ENCODE measurements around the gene ACIN1. TPM values are rescaled to one million over a fixed set of nuclear protein-coding genes. Genes with fewer than 3 reads are reported as not detected.

Gene ACIN1
- total RNA-seq, 2 experiments from 2014 or later = 160 to 215 TPM

DNA sequence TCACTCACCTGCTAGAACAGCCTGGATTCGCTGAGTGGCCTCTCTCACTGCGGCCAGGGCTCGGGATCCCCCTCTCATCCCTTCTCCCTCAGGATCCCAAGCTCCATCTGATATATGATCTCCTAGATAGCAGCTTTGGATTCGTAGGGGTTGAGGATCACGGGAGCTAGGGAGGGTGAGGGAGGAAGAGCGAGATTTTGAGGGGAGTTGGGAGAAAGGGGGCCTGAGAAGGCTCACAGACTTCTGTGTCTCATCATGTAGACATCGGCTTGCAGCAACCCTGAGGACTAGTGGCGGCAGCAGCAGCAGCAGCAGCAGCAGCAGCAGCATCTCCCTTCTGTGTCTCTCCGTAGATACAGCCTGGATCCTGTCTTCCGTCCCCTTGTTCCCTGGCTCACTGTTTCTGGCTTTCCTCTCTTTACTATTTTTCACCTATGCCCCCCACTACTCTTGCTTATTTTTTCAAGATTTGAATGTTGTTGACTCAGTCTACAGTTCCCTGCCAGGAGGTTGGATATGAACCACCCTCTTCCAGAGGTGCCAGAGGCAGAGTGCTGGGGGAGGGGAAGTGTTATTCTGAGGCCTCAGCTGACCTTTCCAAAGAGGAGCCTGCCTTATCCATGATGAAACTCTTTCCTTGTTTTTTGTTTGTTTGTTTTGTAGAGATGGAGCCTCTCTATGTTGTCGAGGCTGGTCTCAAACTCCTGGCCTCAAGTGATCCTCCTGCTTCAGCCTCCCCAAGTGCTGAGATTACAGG, 9.8 kb upstream of the ACIN1 start, which contains the start of gene CIROP:
TSS of gene CIROP (minus strand) at position 399 of the 757 bp plus-strand sequence. CDS start at position 330, 69 bp downstream.
- POLR2A ChIA-PET = interaction anchor here (0.6 kb wide), 1 partner anchor 12 kb away, joined by 4 read pairs; no protein-coding TSS in a partner anchor
- intact Hi-C loops (cut with DNase I, micrococcal nuclease) = no loop called here

DNA sequence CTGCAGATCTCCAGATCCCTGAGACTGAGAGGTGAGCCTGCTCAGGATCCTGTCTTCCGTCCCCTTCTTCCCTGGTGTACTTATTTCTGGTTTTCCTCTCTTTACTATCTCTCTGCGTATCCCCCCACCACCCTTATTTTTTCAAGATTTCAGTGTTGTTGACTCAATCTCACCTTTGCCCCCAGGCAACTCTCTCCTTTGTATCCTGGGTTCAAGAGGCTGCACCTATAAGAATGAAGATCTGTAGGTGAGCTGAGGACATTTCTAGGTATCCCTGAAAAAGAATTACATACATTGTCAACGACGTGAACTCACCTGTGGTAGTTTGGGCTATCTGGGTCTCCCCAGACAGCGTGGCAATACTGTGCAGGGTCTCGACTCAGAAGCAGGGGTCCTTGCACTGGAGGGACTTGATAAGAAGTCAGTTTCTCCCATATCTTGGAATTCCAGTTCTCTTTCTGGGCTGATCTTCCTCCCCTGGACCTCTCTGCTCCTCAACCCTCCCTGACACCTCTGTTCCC, 9.2 kb upstream of the ACIN1 start:
- no peak overlapping the region for H3K4me3 Mint-ChIP-seq
- H3K4me1 Mint-ChIP-seq = peaks cover under 1% of the 10 kb centered on the region
- no peaks in the 10 kb centered on the region for H3K9me3 Mint-ChIP-seq (ENCODE audit: low read depth)
- ChIA-PET POLR2A (interaction anchor here (0.6 kb wide), 1 partner anchor 12 kb away, joined by 4 read pairs; no protein-coding TSS in a partner anchor), CTCF (interaction anchor here (0.7 to 1.1 kb wide), 3 partner anchors 18 to 35 kb away, joined by 3 to 5 read pairs (median 3); no protein-coding TSS in a partner anchor)
- DNase-seq (no peak), ATAC-seq (no peak)
- no peak overlapping the region for H3K27ac Mint-ChIP-seq
- intact Hi-C loops (cut with DNase I, micrococcal nuclease) = no loop called here
- peaks cover 1% of the 10 kb centered on the region for H3K36me3 Mint-ChIP-seq (ENCODE audit: low read depth)
- H3K27me3 Mint-ChIP-seq = no peaks in the 10 kb centered on the region

More for the DNA sequence above, 9.8 kb upstream of the ACIN1 start, which contains the start of gene CIROP:
- H3K27me3 Mint-ChIP-seq = no peaks in the 10 kb centered on the region
- no peaks in the 10 kb centered on the region for H3K9me3 Mint-ChIP-seq (ENCODE audit: low read depth)
- CTCF ChIA-PET = interaction anchor here (0.8 to 1.1 kb wide), 2 partner anchors 27 to 36 kb away, joined by 3 to 5 read pairs; no protein-coding TSS in a partner anchor
- ATAC-seq = no peak
- no peak for DNase-seq
- H3K36me3 Mint-ChIP-seq (ENCODE audit: low read depth) = no peaks in the 10 kb centered on the region
- no peaks in the 10 kb centered on the region for H3K4me1 Mint-ChIP-seq
- H3K4me3 Mint-ChIP-seq = no peak within 1 kb of the TSS
- no peak within 1 kb of the TSS for H3K27ac Mint-ChIP-seq

DNA sequence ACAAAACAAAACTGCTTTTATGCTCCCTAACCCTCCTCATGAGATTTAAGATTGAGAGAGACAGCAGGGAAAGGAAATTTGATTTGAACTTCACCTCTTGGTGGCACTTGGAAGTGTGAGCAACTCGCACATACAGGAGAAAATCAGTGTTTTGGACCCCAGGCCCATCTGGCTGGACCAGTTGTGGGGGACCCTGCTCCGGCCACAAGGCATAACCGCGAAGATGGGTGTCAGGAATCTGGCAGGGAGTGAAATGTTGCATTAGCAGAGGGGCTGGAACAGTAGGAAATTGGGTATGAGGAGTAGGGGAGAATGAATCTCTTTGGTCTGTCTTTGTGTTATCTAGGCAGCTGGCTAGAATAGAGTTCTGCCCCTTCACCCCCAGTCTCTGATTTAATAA, 8.6 kb upstream of the ACIN1 start:
- ChIA-PET CTCF (interaction anchor here (0.7 to 1.1 kb wide), 3 partner anchors 18 to 35 kb away, joined by 3 to 5 read pairs (median 3); no protein-coding TSS in a partner anchor), POLR2A (no interaction called here)
- no peaks in the 10 kb centered on the region for H3K9me3 Mint-ChIP-seq (ENCODE audit: low read depth)
- H3K36me3 Mint-ChIP-seq (ENCODE audit: low read depth) = peaks cover 6% of the 10 kb centered on the region
- DNase-seq (no peak), ATAC-seq (no peak)
- H3K27me3 Mint-ChIP-seq = no peaks in the 10 kb centered on the region
- H3K4me1 Mint-ChIP-seq = peaks cover 2% of the 10 kb centered on the region
- H3K4me3 Mint-ChIP-seq = no peak overlapping the region
- intact Hi-C loops (cut with DNase I, micrococcal nuclease) = no loop called here
- H3K27ac Mint-ChIP-seq = no peak overlapping the region

DNA sequence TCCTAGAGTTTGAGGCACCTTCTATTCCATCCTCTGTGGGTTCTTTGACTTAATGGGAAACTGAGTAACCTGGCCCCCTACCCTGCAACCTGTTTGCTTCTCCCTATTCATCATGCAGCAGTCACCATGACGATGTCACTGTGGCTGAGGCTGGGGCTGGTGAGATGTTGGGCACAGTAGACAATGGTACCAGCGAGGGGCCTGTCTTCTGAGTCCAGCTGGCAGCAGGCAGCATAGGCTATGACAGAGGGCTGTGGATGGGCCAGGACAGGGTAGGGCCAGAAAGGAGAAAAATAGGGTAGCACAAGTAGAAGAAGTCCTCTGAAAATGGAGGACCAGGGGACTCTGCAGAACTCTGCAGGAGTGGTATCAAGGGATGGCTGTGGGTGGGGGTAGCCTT, 7.9 kb upstream of the ACIN1 start:
- ChIA-PET CTCF (interaction anchor here (0.9 to 1.5 kb wide), 3 partner anchors 10 to 116 kb away, joined by 3 to 4 read pairs (median 3); no protein-coding TSS in a partner anchor), POLR2A (interaction anchor here (0.5 kb wide), 1 partner anchor 108 kb away, joined by 3 read pairs; no protein-coding TSS in a partner anchor)
- ATAC-seq (no peak), DNase-seq (no peak)
- Mint-ChIP-seq H3K27ac (no peak overlapping the region), H3K4me3 (no peak overlapping the region), H3K27me3 (no peaks in the 10 kb centered on the region), H3K9me3 (ENCODE audit: low read depth) (no peaks in the 10 kb centered on the region), H3K36me3 (ENCODE audit: low read depth) (peaks cover 13% of the 10 kb centered on the region), H3K4me1 (peaks cover 3% of the 10 kb centered on the region)
- intact Hi-C loops (cut with DNase I, micrococcal nuclease) = no loop called here

DNA sequence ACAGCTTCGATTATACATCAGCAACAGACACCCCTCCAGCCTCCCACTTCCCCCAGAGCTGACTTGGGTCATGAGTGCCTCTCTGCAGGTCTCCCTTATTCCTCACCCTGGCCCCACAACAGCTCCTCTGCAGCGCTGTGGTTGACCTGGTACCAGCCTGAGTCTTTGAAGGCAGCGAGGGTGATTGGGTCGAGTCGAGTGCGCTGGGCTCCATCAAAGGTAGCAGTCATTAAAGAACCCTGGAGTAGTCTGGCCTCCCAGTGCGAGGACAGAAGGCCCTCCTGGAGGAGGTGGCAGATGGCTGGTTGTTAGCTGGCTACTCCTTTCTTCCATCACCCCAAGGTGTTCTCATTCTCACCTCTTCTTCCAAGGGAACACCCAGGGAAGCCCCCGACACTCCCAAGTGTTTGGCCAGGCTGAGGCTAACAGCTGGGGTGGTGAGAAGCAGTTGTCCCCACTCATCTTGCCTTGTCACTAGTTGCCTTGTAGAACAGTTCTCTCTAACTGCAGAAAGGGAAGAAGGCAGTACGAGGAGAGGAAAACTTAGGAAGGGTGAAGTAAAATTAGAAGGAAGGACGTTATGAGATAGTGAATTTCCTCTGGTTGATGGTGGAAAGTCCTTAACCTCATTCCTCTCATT, 7.2 kb upstream of the ACIN1 start:
- ATAC-seq (no peak), DNase-seq (no peak)
- peaks cover 10% of the 10 kb centered on the region for H3K4me1 Mint-ChIP-seq
- H3K9me3 Mint-ChIP-seq (ENCODE audit: low read depth) = no peaks in the 10 kb centered on the region
- H3K4me3 Mint-ChIP-seq = no peak overlapping the region
- intact Hi-C loops (cut with DNase I, micrococcal nuclease) = no loop called here
- CTCF ChIA-PET = interaction anchor here (0.9 to 1.9 kb wide), 6 partner anchors 11 to 116 kb away, joined by 3 to 8 read pairs (median 4); no protein-coding TSS in a partner anchor
- no peak overlapping the region for H3K27ac Mint-ChIP-seq
- H3K27me3 Mint-ChIP-seq = no peaks in the 10 kb centered on the region
- POLR2A ChIA-PET = interaction anchor here (0.5 kb wide), 1 partner anchor 107 kb away, joined by 3 read pairs; no protein-coding TSS in a partner anchor
- H3K36me3 Mint-ChIP-seq (ENCODE audit: low read depth) = peaks cover 20% of the 10 kb centered on the region

DNA sequence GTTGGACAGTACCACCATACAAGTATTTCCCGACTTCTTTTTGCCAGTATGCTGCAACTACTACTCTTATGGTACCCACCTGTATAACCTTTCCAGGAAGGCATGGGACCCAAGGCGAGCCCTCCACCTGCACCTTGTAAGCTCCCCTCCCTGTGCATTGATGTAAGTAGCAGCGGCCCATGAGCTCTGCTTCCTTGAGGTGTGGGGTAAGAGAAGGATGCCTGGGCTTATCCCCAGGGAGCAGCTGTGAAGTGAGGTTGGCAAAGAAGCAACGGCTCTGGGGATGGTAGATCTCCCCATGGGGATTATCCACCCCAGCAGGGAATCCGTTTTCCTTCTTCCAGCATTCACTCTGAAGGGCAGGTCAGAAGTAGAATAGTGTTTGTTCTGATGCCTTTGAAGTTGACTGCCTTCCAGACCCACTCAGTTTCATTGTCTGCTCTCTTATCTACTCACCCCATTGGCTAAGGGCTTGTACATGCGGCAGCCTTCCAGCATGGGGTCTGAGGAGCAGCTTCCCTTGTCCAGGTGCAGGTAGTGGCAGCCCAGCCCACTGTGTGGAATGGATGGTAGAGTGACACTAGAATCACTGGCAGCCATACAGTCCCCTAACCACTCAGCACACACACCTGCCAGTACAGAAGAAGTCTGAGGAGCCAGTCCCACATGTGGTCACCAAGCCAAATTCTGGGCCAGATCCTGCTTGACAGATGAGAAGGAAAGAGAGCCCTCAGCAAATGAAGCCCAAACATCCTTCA, 6.5 kb upstream of the ACIN1 start:
- CTCF ChIA-PET = interaction anchor here (1.1 to 1.9 kb wide), 7 partner anchors 12 to 115 kb away, joined by 3 to 8 read pairs (median 3); no protein-coding TSS in a partner anchor
- no peaks in the 10 kb centered on the region for H3K27me3 Mint-ChIP-seq
- H3K36me3 Mint-ChIP-seq (ENCODE audit: low read depth) = peaks cover 27% of the 10 kb centered on the region
- no peak overlapping the region for H3K27ac Mint-ChIP-seq
- intact Hi-C loops (cut with DNase I, micrococcal nuclease) = no loop called here
- H3K4me3 Mint-ChIP-seq = no peak overlapping the region
- peaks cover 17% of the 10 kb centered on the region for H3K4me1 Mint-ChIP-seq
- DNase-seq (no peak), ATAC-seq (no peak)
- POLR2A ChIA-PET = no interaction called here
- no peaks in the 10 kb centered on the region for H3K9me3 Mint-ChIP-seq (ENCODE audit: low read depth)

DNA sequence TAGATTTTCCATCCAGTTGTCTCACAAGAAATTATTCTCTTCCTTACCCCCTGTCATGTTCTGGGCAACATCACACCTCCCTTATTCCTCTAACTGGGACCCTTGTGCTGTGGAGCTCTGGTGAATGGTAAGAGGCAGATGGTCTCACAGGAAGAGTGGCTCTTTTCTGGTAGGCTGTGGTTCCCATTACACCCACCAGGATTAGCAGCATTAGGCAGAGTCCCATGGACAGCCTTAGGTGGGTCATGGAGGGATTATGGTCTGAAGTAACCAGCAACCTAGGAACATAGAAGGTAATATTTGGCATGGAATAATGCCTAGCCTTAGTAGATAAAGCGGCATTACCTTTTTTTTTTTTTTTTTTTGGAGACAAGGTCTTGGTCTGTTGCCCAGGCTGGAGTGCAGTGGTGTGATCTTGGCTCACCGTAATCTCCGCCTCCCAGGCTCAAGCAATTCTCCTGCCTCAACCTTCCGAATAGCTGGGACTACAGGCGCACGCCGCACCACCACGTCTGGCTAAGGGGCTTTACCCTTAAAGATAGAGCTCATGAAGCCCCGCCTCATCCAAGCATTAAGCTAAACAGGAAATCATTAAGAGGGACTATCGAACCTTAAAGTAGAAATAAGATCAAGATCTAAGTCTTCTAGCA, 4.4 kb upstream of the ACIN1 start:
- ChIA-PET CTCF (interaction anchor here (0.7 to 1.4 kb wide), 7 partner anchors 10 to 88 kb away, joined by 3 to 4 read pairs (median 3); partner anchors contain the start of gene CEBPE), POLR2A (no interaction called here)
- Mint-ChIP-seq H3K4me3 (no peak overlapping the region), H3K36me3 (ENCODE audit: low read depth) (peaks cover 27% of the 10 kb centered on the region), H3K27me3 (no peaks in the 10 kb centered on the region), H3K4me1 (peaks cover 17% of the 10 kb centered on the region), H3K9me3 (ENCODE audit: low read depth) (no peaks in the 10 kb centered on the region), H3K27ac (no peak overlapping the region)
- intact Hi-C loops (cut with DNase I, micrococcal nuclease) = loop anchor here (5.0 to 10.0 kb wide), 5 partner anchors 185 to 1835 kb away; partner anchors contain the start of genes DCAF11 (in 1 of the 2), EMC9 (in 1 of the 2), HNRNPC (in 1 of the 2) and HOMEZ (in 1 of the 2)
- ATAC-seq (no peak), DNase-seq (no peak)

DNA sequence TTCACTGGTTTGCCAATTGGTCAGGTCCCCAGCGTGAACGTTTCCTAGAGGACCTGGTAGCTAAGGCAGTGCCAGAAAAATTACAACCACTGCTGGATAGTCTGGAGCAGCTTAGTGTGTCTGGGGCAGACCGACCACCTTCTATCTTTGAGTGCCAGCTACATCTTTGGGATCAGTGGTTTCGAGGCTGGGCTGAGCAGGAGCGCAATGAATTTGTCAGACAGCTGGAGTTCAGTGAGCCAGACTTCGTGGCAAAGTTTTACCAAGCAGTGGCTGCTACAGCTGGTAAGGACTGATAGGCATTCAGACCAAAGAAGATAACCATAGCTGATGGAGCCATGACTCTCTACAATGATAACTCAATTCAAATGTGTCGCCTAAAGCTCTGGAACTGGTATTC, 2.9 kb upstream of the ACIN1 start:
- no peak overlapping the region for H3K27ac Mint-ChIP-seq
- POLR2A ChIA-PET = no interaction called here

DNA sequence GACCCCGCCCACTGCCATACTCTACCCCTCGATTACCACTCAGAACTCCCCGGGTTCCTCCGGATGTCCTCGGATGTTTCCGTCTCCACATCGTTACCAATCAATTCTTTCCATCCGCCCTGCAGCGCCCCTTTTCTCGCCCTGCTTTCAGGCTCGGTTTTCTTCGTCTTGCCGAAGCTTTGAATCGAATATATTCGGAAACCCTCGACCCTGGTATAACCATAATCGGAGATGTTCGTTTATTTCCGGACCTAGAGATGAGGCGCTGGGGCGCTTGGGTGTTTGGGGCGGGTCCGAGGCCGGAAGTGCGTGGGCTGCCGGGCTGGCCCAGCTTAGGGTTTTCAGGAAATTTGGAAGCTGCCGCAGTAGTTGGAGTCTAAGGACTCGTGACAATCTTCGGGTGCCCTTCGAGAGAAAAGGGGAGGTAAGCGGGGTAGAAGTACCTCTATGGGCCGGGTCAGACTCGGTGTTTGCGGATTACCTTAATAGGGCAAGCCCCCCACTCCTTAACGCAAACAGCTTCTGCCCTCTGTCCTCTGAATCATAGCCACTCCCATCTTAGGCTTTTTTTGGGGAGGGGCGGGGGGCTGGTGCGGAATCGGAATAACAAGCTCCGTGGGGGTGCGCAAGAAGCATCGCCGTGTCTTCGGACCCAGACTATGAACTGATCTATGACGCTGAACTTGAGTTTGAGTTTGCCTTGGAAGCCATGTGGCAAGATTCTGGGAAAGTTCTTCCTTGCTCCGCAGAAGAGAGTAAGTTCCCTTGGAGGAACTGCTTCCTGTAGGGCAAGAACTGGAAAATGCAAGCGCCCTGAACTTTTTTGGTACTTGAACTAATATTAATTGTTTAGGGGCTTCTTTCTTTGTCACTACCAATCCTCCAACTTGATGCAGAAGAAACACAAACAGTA, 516 bp upstream of the ACIN1 start, which contains the start of gene C14orf119:
TSS of gene C14orf119 (plus strand) at position 310 of the 913 bp plus-strand sequence. CDS start 2,154 bp downstream, outside the sequence.
- intact Hi-C loops (cut with DNase I, micrococcal nuclease) = loop anchor here (1.0 to 10.0 kb wide), 17 partner anchors 24 to 1831 kb away; partner anchors contain the start of genes HOMEZ (in 2 of the 2), PSMB5 (in 2 of the 2), DCAF11 (in 1 of the 2) and EMC9 (in 1 of the 2)
- H3K27ac Mint-ChIP-seq = no peak within 1 kb of the TSS
- DNase-seq (peak; percentile 100), ATAC-seq (peak; percentile 93)
- no peak within 1 kb of the TSS for H3K4me3 Mint-ChIP-seq
- ChIA-PET POLR2A (interaction anchor here (0.6 to 2.1 kb wide), 19 partner anchors 10 to 1825 kb away, joined by 3 to 27 read pairs (median 8); partner anchors contain the start of genes AJUBA, DAD1, HAUS4 and HOMEZ), CTCF (interaction anchor here (0.6 to 5.1 kb wide), 35 partner anchors 10 to 1066 kb away, joined by 3 to 58 read pairs (median 4); partner anchors contain the start of genes IRF9, PRMT5, RBM23 and RNF212B)
- H3K36me3 Mint-ChIP-seq (ENCODE audit: low read depth) = peaks cover 45% of the 10 kb centered on the region
- H3K9me3 Mint-ChIP-seq (ENCODE audit: low read depth) = no peaks in the 10 kb centered on the region
- no peaks in the 10 kb centered on the region for H3K27me3 Mint-ChIP-seq
- peaks cover 19% of the 10 kb centered on the region for H3K4me1 Mint-ChIP-seq

More for the DNA sequence above, 2.9 kb upstream of the ACIN1 start:
- DNase-seq = no peak
- H3K9me3 Mint-ChIP-seq (ENCODE audit: low read depth) = no peaks in the 10 kb centered on the region
- CTCF ChIA-PET = interaction anchor here (0.6 to 5.1 kb wide), 7 partner anchors 14 to 204 kb away, joined by 3 to 58 read pairs (median 8); partner anchors contain the start of gene CDH24
- H3K27me3 Mint-ChIP-seq = no peaks in the 10 kb centered on the region
- no peak for ATAC-seq
- peaks cover 33% of the 10 kb centered on the region for H3K36me3 Mint-ChIP-seq (ENCODE audit: low read depth)
- intact Hi-C loops (cut with DNase I, micrococcal nuclease) = loop anchor here (5.0 to 10.0 kb wide), 5 partner anchors 187 to 1833 kb away; partner anchors contain the start of genes DCAF11 (in 1 of the 2), EMC9 (in 1 of the 2), HNRNPC (in 1 of the 2) and HOMEZ (in 1 of the 2)
- peaks cover 17% of the 10 kb centered on the region for H3K4me1 Mint-ChIP-seq
- peak overlapping the region; percentile 11 for H3K4me3 Mint-ChIP-seq

Measured in activated CD4-positive, alpha-beta T cell treated with anti-CD3 and anti-CD28 coated beads for 36 hours (primary cell).